Measurements from ENCODE around the gene ABHD2.
"Not testable (repeated sequence)": the region's sequence is repeated elsewhere in the genome, so short reads cannot be mapped to it uniquely, and the experiment has no call there.

ABHD2 gene

GRCh38 chr15:89075846-89076245 lies 12.4 kb upstream of the ABHD2 start:
- DNase-seq, result no peak

GRCh38 chr15:89077750-89078149 lies 10.5 kb upstream of the ABHD2 start:
- DNase-seq, result no peak

- no peak for DNase-seq
These were observed 9.1 kb upstream of the ABHD2 start for GRCh38 chr15:89078851-89079810.

GRCh38 chr15:89081878-89082277 lies 6.4 kb upstream of the ABHD2 start:
- no peak for DNase-seq

- no peak for DNase-seq
These were observed 5.0 kb upstream of the ABHD2 start for GRCh38 chr15:89083246-89083645.

- no peak for DNase-seq
These were observed 2.8 kb upstream of the ABHD2 start for GRCh38 chr15:89085289-89085926.

- DNase-seq, result not testable (repeated sequence)
These were observed 2.3 kb upstream of the ABHD2 start for GRCh38 chr15:89085933-89086332.

- DNase-seq, result not testable (repeated sequence)
These were observed 1.9 kb upstream of the ABHD2 start for GRCh38 chr15:89086390-89086789.

DNA sequence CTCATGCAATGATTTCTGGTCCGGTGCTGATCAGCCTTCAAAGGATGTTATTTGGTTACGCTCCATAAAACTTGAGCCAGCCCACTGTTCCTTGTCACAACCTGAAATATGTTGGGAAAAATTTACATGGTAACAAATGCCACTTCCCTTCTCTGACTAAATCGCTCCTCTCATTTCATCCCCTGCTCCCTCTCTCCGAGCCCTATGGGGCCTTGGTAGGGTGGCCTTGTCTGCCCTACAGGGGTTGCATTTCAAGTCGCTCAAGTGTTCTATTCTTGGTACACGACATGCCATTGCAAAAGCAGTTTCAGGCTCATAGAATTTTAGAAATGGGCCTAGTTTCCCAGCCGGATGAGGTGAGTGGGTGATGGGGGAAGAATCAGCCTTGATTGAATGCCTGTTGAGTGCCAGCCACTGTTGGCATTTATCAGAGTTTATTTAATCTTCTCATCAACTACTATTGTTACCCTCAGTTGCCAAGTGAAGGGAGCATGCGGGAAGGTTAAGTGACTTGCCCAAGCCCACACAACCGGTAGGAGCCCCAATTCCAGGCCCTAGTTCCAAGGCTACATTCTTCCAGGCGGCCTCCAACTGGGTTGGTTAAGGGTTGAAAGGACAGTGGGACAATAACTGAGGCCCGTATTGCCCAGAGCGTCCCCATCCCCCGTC lies 961 bp upstream of the ABHD2 start:
- no peak for DNase-seq

GRCh38 chr15:89088605-89089315 lies 504 bp downstream of the ABHD2 start:
- DNase-seq, result no peak

GRCh38 chr15:89089316-89090230 lies 1.3 kb downstream of the ABHD2 start:
- DNase-seq, result no peak

DNA sequence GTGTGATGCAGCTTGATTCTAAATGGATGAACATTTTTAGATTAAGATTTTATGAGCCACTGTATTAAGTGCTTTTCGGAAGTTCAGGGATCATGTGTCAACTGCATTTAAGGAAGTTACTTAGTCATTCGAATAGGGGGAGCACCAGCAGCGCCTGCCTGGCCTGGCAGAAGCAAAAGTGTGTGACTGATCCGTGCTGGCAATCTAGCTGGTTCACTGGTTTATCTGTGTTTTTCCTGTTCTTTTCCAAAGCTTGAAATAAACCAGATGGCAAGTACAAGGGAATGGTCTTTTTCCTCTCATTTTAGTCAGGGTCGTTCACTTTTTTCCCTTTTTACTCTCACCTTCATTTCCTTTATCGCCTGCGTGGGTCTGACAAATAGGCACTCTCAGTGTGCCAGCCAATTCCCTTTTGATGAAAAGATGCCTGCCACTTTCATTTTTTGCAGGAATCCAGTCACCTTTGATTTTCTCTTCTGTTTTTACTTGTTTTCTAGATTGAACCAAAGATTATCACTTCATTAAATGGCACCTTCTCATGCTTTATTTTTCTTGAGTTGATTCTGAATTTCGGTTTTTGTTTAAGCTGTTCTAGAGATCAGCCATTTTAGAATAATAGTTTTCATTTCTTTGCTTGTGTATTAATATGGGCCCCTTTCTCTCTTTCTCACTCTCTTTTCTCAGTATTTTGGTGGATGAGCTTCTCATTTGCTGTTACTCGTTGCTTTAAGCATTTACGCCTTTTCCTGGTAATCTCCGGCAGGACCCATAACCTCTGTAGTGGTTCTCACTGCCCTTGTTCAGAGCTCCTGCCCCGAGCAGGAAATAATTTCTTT lies 2.8 kb downstream of the ABHD2 start:
- DNase-seq, result peak; percentile 61

GRCh38 chr15:89091627-89092220 lies 3.5 kb downstream of the ABHD2 start:
- no peak for DNase-seq

DNA sequence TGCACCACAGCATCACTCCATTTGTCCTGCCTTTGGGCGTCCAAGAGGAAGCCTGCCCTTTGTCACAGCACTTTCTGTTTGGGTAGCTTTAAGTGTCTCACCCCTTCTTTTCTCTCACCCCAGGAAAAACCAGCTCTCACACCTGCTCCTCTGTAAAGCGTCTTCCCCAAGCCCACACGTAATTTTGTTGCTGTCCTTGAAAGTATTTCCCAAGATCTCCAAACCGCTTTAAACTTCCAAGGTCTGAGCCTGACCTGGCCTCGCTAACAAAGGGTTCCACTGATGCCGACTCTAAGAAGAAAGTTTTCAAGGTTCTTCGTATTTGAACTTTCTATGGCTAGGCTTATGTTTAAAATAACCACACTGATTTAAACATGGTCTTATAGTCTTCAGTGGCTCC lies 5.3 kb downstream of the ABHD2 start:
- DNase-seq, result no peak

- no peak for DNase-seq
These were observed 6.8 kb downstream of the ABHD2 start for GRCh38 chr15:89095073-89095472.

GRCh38 chr15:89095556-89095955 lies 7.3 kb downstream of the ABHD2 start:
- DNase-seq, result no peak

GRCh38 chr15:89096664-89097063 lies 8.4 kb downstream of the ABHD2 start:
- DNase-seq, result no peak

GRCh38 chr15:89097313-89097712 lies 9.1 kb downstream of the ABHD2 start:
- no peak for DNase-seq

DNA sequence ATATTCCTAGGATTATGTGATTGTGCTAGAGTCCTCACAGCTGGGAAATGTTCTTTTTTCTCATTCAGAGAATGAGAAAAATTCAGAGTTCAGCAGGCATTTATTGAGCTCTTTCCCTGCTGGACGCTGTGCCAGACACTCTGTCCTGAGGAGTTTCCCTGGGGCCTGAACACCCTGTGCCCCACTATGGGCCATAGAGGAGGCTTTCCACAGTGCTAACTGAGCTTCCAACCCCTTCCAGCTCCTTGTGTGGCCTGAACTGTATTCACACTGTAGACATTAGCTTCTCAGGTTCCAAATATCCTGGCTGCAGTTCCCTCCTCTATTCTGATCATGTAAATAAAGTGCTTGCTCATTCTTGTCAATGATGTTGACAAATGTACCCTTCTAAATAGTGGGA lies 10.0 kb downstream of the ABHD2 start:
- no peak for DNase-seq

DNA sequence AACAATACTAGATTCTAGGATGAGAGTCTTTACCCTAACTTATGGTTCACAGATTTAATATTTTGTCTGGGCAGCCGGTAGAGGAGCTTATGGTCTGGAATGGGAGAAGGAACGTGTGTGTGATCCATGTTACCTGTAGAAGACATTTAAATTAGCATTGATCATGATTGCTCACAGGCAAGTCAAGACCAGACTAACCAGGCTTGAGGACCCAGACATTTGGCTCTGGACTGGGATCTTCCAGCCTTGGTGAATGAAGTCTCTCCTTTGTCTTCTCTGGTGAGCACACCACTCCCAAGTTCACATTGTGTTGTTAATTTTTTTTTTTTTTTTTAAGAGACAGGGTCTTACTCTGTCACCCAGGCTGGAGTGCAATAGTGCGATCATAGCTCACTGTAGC lies 11.7 kb downstream of the ABHD2 start:
- no peak for DNase-seq

Measured in CD4-positive, alpha-beta T cell treated with Interferon gamma for 1 hour (primary cell).